Ishikawa (cell line): ENCODE data around the gene SOS1.

Experiments
- EP300 ChIP-seq: IDR thresholded peaks from 2 replicates; pipeline ENCODE4 v1.6.1; 2012; ENCODE audit warnings: borderline replicate concordance
- FOXM1 ChIP-seq: IDR thresholded peaks from 2 replicates; pipeline ENCODE4 v1.6.1; 2012; ENCODE audit warnings: low read depth, borderline replicate concordance
- NFIC ChIP-seq: IDR thresholded peaks from 2 replicates; pipeline ENCODE4 v1.6.1; 2012
- REST ChIP-seq: IDR thresholded peaks from 2 replicates; pipeline ENCODE4 v1.6.1; 2012; ENCODE audit warnings: low read depth, mild to moderate bottlenecking
- TAF1 ChIP-seq: IDR thresholded peaks from 2 replicates; pipeline ENCODE4 v1.6.1; 2012; ENCODE audit warnings: low read depth, mild to moderate bottlenecking
- USF1 ChIP-seq: IDR thresholded peaks from 2 replicates; pipeline ENCODE4 v1.6.1; 2012
- YY1 ChIP-seq: IDR thresholded peaks from 2 replicates; pipeline ENCODE4 v1.6.1; 2012; ENCODE audit warnings: low read depth
- ZBTB7A ChIP-seq: IDR thresholded peaks from 2 replicates; pipeline ENCODE4 v1.6.1; 2012; ENCODE audit warnings: low read depth

DNA sequence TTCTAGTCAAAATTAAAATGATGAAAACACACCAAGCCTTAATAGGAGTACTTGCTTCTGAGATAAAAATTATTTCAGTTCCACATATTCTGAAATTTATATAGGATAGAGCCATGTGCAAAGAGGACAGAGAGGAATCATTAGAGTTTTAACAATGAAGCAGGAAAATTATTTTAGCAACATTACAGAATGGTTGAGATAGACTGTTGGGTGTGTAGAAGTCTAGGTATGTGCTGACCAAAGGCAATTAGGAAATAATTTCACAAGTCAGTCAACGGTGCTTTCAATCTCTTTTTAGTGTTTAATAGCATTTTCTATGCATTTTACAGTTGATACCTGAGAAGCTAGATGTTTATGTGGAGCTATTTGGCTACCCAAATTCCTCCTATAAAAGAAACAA, 25.2 kb downstream of the SOS1 start:
- TF ChIP-seq YY1 (no peak), EP300 (no peak), USF1 (no peak), REST (no peak), FOXM1 (no peak), TAF1 (no peak), NFIC (no peak), ZBTB7A (no peak)
